GM19395 (cell line): ENCODE data around the gene TGFB3.

Source experiments
- ATAC-seq: cut with Tn5 transposase; IDR thresholded peaks from one replicate; pipeline ENCODE4 v1.9.1; 2021; ENCODE audit warnings: mild to moderate bottlenecking, moderate library complexity; ENCODE audit not compliant: unreplicated experiment

TGFB3 gene

GRCh38 chr14:75909630-75910029 is 72.2 kb downstream of the TGFB3 start:
- no peak for ATAC-seq
